ENCODE data around the gene TNFSF13B.
"Not testable (repeated sequence)": the region's sequence is repeated elsewhere in the genome, so short reads cannot be mapped to it uniquely, and the experiment has no call there.

TNFSF13B gene, protein sequence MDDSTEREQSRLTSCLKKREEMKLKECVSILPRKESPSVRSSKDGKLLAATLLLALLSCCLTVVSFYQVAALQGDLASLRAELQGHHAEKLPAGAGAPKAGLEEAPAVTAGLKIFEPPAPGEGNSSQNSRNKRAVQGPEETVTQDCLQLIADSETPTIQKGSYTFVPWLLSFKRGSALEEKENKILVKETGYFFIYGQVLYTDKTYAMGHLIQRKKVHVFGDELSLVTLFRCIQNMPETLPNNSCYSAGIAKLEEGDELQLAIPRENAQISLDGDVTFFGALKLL

GRCh38 chr13:108269601-108270328 lies at the start of gene TNFSF13B:
TSS of gene TNFSF13B (plus strand) at chr13:108269718. CDS start at chr13:108269896, 178 bp downstream.
- peak; percentile 25 for DNase-seq (ENCODE audit: low read depth)

GRCh38 chr13:108220041-108220440 lies 49.5 kb upstream of the TNFSF13B start:
- DNase-seq (ENCODE audit: low read depth) = no peak

- no peak for DNase-seq (ENCODE audit: low read depth)
Measured at GRCh38 chr13:108223687-108224503, 45.6 kb upstream of the TNFSF13B start.

DNA sequence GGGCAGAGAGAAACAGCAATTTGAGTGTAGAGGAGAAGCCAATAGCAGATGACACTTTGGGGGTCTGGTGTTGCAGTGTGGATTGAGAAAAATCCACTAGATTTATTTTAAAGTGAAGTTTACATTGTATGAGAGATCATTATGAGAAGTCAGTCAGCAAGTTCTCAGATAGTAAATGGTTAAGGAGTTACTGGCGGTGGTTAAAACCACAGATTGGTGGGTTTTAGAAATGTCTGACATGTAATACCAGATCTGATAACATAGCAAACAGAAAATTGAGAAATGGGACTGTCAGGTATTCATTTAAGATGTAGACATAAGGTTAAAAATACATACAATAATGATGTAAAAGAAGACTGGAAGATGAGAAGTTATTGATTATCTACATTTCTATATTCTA lies 44.1 kb upstream of the TNFSF13B start:
- no peak for DNase-seq (ENCODE audit: low read depth)

DNA sequence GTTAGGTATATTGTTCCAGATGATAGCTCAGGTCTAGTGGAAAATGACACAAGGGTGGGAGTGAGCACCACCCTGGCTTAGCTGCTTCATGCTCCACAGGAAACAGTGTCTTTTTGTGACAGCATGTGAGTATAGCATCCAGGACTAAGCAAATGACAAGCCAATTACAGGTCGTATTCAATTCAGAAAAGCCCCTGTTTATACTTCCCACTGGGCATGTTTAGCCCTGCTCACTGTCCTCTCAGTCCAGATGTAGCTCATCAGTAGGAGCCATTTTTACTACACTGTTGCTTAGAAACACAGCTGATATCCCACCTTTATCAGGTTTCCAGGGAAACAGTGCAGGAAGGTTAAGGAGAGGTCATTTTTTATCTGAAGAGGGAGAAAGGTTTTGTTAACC lies 43.3 kb upstream of the TNFSF13B start:
- DNase-seq (ENCODE audit: low read depth) = no peak

GRCh38 chr13:108227651-108228272 lies 41.8 kb upstream of the TNFSF13B start:
- no peak for DNase-seq (ENCODE audit: low read depth)

- DNase-seq (ENCODE audit: low read depth) = no peak
Measured at GRCh38 chr13:108230377-108230776, 39.1 kb upstream of the TNFSF13B start.

GRCh38 chr13:108249150-108249549 lies 20.4 kb upstream of the TNFSF13B start:
- DNase-seq (ENCODE audit: low read depth) = no peak

GRCh38 chr13:108257248-108257647 lies 12.3 kb upstream of the TNFSF13B start:
- DNase-seq (ENCODE audit: low read depth) = no peak

DNA sequence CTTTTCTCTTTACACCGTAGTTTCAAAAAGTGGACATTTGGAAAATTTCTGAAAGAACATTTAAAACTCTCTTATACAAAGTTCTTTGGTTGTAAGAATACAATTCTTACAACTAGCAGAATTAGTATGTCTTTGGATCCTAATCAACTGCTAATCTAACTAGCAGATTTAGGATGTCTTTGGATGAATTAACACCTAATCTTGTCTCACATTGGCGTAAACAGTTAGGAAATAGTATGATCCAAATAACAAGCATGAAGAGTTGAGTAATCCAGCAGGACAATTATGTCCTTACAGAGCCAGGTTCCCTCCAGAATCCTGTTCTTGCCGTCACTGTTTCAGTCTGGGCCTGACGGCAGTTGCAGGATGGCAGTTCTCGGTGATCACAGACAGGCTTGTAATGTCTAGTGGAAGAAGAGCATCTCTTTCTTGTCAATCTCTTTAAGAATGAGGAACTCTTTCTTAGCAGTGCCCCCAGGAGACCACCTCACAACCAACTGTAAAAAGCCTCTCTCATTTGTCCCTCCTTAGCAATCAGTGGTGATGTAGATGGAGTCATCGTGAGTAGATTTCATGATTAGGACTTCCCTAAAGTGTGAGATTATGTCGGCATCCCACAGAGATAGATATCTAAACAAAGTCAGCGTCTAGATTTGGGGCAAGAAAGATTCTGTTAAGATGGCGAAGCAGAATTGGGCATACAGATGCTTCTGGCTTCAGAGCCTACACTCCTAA lies 5.7 kb upstream of the TNFSF13B start:
- DNase-seq (ENCODE audit: low read depth) = no peak

- no peak for DNase-seq (ENCODE audit: low read depth)
Measured at GRCh38 chr13:108266321-108266990, 3.1 kb upstream of the TNFSF13B start.

DNA sequence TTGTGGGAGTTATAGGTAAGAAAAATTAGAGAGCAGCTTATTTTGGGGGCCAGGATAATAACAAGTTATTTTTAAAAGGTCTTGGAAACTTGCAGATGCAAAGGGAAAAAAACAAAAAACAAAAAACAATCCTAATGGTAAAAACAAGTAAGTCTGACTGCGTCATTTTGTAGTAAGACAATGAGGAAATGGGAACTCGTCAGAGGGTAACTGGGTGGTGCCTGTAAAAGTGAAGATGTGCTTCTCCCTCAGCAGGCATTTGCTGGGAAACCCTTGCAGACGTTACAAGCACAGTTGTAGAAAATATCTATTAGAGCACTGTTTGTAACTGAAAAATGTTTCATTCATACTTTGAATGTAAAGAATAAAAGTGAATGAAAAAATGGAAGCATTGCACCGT lies 2.2 kb upstream of the TNFSF13B start:
- DNase-seq (ENCODE audit: low read depth) = no peak

- not testable (repeated sequence) for DNase-seq (ENCODE audit: low read depth)
Measured at GRCh38 chr13:108267855-108268254, 1.7 kb upstream of the TNFSF13B start.

DNA sequence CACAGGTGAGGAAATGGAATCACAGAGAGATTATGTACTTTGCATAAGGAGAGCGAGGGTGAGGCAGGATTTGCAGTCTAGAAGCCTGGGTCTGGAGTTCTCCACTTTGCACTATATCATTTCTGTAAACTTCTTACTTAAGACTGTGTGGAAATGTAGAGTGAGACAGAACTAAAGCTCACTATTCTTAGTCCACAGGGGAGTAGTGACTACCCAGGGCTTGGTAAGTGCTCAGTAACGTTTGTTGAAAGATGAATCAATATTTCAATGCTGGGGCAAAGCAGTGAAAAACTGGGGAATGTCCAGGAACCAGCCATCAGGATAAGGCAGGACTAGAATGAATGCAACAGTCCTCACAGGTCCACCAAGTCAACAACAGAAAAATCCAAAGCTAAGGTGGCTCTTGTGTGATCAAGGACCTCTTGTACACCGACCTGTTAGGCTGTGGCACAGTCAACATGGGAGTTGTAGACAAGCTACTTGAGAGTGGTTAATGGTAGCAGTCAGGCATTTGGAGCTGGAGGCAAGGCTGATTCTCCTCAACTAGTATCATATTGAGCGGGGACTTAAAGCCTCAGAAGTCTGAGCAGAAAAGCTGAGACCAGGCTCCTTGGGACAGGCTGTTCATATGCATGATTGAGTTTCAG lies 929 bp upstream of the TNFSF13B start:
- DNase-seq (ENCODE audit: low read depth) = no peak

- no peak for DNase-seq (ENCODE audit: low read depth)
Measured at GRCh38 chr13:108270442-108270841, 924 bp downstream of the TNFSF13B start.

- no peak for DNase-seq (ENCODE audit: low read depth)
Measured at GRCh38 chr13:108272333-108272732, 2.8 kb downstream of the TNFSF13B start.

GRCh38 chr13:108273429-108274118 lies 4.1 kb downstream of the TNFSF13B start:
- no peak for DNase-seq (ENCODE audit: low read depth)

GRCh38 chr13:108274718-108275117 lies 5.2 kb downstream of the TNFSF13B start:
- DNase-seq (ENCODE audit: low read depth) = no peak

DNA sequence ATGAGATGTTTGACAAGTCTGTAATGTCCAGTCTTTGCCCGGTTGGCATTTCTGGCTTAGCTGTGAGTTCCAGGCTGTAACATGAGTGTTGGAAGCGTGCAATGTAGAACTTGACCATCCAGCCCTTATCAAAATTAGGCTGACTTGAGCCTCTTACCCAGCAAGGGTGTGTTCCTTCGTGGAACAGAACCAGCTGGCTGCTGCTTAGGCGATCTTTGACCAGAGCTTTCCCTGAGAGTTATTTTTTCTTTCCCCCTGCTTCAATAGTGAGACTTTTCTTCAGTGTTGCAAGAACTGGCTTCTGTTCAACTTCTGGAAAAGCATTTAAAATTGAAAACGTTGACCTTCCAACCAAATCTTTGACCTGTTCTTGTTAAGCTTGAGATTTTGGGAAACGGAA lies 6.5 kb downstream of the TNFSF13B start:
- no peak for DNase-seq (ENCODE audit: low read depth)

- no peak for DNase-seq (ENCODE audit: low read depth)
Measured at GRCh38 chr13:108278466-108278865, 8.9 kb downstream of the TNFSF13B start.

All from stimulated activated CD8-positive, alpha-beta memory T cell treated with anti-CD3 and anti-CD28 coated beads, Interleukin-12 subunit alpha, Interleukin-12 subunit beta, amount 100 ng/mL, for 4 hours (primary cell).